Left lung (tissue), 10 donors: ENCODE data around the gene UBQLN3. TPM values are rescaled to one million over a fixed set of nuclear protein-coding genes. Genes with fewer than 3 reads are reported as not detected.

Experiments
- ATAC-seq: fragments of 200-7000 bp; cut with Tn5 transposase; one replicate; pipeline ENCODE4 v1.9.1; 2020; ENCODE audit warnings: moderate library complexity
- DNase-seq, 4 donors: peaks; one replicate each; pipeline ENCODE4 v3.0.0-alpha.2; 2013 to 2020
- H3K27ac ChIP-seq, 2 donors: fragments of 200-600 bp; sonication (generic) in 1 of 2; one replicate each; pipeline versions ENCODE4 v1.5.0 to v1.8.0; 2020 to 2021
- H3K27me3 ChIP-seq, 2 donors: fragments of 200-600 bp; sonication (generic) in 1 of 2; one replicate each; pipeline versions ENCODE4 v1.5.0 to v1.8.0; 2020 to 2021
- H3K36me3 ChIP-seq, 2 donors: fragments of 200-600 bp; sonication (generic) in 1 of 2; one replicate each; pipeline versions ENCODE4 v1.5.0 to v1.8.0; 2020 to 2021
- H3K4me1 ChIP-seq, 2 donors: fragments of 200-600 bp; one replicate each; pipeline ENCODE4 v1.8.0; 2021
- H3K4me3 ChIP-seq, 2 donors: fragments of 200-600 bp; sonication (generic) in 1 of 2; one replicate each; pipeline versions ENCODE4 v1.5.0 to v1.8.0; 2020 to 2021; ENCODE audit warnings: mild to moderate bottlenecking in 1 of 2
- H3K9me3 ChIP-seq, 2 donors: fragments of 200-600 bp; sonication (generic) in 1 of 2; one replicate each; pipeline versions ENCODE4 v1.5.0 to v1.8.0; 2020 to 2021
- CTCF ChIP-seq, 2 donors: fragments of 200-600 bp; sonication (generic) in 1 of 2; IDR thresholded peaks; one replicate each; pipeline versions ENCODE4 v1.5.0 to v1.8.0; 2021; ENCODE audit warnings: antibody characterized with exemption in 2 of 2
- intact Hi-C, 2 donors: fragments of 100-400 bp; cut with DNase I; formaldehyde crosslinking; loops; one replicate each; pipeline versions ENCODE4 v1.11.2 to v1.14.2; 2022
- polyA plus RNA-seq, 6 donors: library from polyadenylated mRNA; unstranded; fragments of 120-200 nt; gene quantifications; one replicate each; pipeline ENCODE4 v1.2.1, GENCODE V29; 2013; ENCODE audit not compliant: insufficient read length in 6 of 6
- total RNA-seq, 2 donors: library from RNA; stranded (reverse); fragmentation: NEBNext Ultra II Directional; extraction: Animal tissue kit (Norgen Biotek cat#: 25700); gene quantifications; one replicate each; pipeline ENCODE4 v1.2.1, GENCODE V29; 2021
- donor health status: DM: no; HTN: yes; CAD: no.
- donor health status: DM: no; HTN: no; CAD: no.

UBQLN3 gene
- total and polyA plus RNA-seq, 8 donors, result 0.06 to 0.37 (median 0.23) TPM; not detected in 5

- no peak for TF ChIP-seq CTCF (IDR thresholded peaks at IDR 0.05)
- intact Hi-C loops, result no loop called here
- ATAC-seq, result no peak
These were observed 38.7 kb upstream of the UBQLN3 start, which contains the start of gene OR52H1 for GRCh38 chr11:5548440-5548839. Gene OR52H1 (minus strand): TSS chr11:5548540. CDS start chr11:5545505, 3,035 bp downstream.

GRCh38 chr11:5547982-5548381 lies 38.2 kb upstream of the UBQLN3 start:
- no peak overlapping the region for H3K27ac ChIP-seq

More at GRCh38 chr11:5548440-5548839, 38.7 kb upstream of the UBQLN3 start, which contains the start of gene OR52H1:
- H3K9me3 ChIP-seq, result no peaks in the 10 kb centered on the region
- no peaks in the 10 kb centered on the region for H3K27me3 ChIP-seq
- H3K36me3 ChIP-seq, result no peaks in the 10 kb centered on the region
- no peak within 1 kb of the TSS for H3K27ac ChIP-seq
- no peaks in the 10 kb centered on the region for H3K4me1 ChIP-seq
- DNase-seq, result no peak
- H3K4me3 ChIP-seq, result no peak within 1 kb of the TSS

GRCh38 chr11:5546457-5546856 lies 36.7 kb upstream of the UBQLN3 start:
- ATAC-seq (no peak), DNase-seq (no peak)
- Histone ChIP-seq H3K27ac (no peak overlapping the region), H3K27me3 (no peaks in the 10 kb centered on the region), H3K36me3 (no peaks in the 10 kb centered on the region), H3K4me3 (no peak overlapping the region), H3K4me1 (no peaks in the 10 kb centered on the region), H3K9me3 (no peaks in the 10 kb centered on the region)
- intact Hi-C loops, result no loop called here
- TF ChIP-seq CTCF (IDR thresholded peaks at IDR 0.05), result no peak

More at GRCh38 chr11:5547982-5548381, 38.2 kb upstream of the UBQLN3 start:
- DNase-seq (no peak), ATAC-seq (no peak)
- H3K4me3 ChIP-seq, result no peak overlapping the region
- H3K36me3 ChIP-seq, result no peaks in the 10 kb centered on the region
- intact Hi-C loops, result no loop called here
- no peaks in the 10 kb centered on the region for H3K4me1 ChIP-seq
- H3K9me3 ChIP-seq, result no peaks in the 10 kb centered on the region
- no peaks in the 10 kb centered on the region for H3K27me3 ChIP-seq
- no peak for TF ChIP-seq CTCF (IDR thresholded peaks at IDR 0.05)

- TF ChIP-seq CTCF (IDR thresholded peaks at IDR 0.05), result no peak
- Histone ChIP-seq H3K27ac (no peak overlapping the region), H3K27me3 (no peaks in the 10 kb centered on the region), H3K4me1 (no peaks in the 10 kb centered on the region), H3K9me3 (peaks cover 0 to 2% of the 10 kb centered on the region in 2 donors), H3K4me3 (no peak overlapping the region), H3K36me3 (no peaks in the 10 kb centered on the region)
- DNase-seq, result no peak
- no peak for ATAC-seq
- intact Hi-C loops, result no loop called here
These were observed 31.7 kb upstream of the UBQLN3 start for GRCh38 chr11:5541427-5541826.

GRCh38 chr11:5536482-5536881 lies 26.7 kb upstream of the UBQLN3 start:
- Histone ChIP-seq H3K27ac (no peak overlapping the region), H3K4me3 (no peak overlapping the region), H3K36me3 (no peaks in the 10 kb centered on the region), H3K4me1 (no peaks in the 10 kb centered on the region), H3K9me3 (peaks cover 0 to 2% of the 10 kb centered on the region in 2 donors), H3K27me3 (no peaks in the 10 kb centered on the region)
- no peak for DNase-seq
- no peak for TF ChIP-seq CTCF (IDR thresholded peaks at IDR 0.05)
- no peak for ATAC-seq
- intact Hi-C loops, result no loop called here
